H1 (cell line): ENCODE data around the gene IL19. TPM values are rescaled to one million over a fixed set of nuclear protein-coding genes. Genes with fewer than 3 reads are reported as not detected.
A peak's percentile ranks its signal among the peaks of the same experiment; 100 is the strongest.

ENCODE experiments used
- CTCF ChIA-PET: fragments of 300-600 bp; sonication (Branson Sonifier 250); formaldehyde crosslinking; loops from one replicate; lab custom pipeline; 2021; ENCODE audit not compliant: partially characterized antibody; lab: Charles Lee
- POLR2A ChIA-PET: fragments of 300-600 bp; sonication (Branson Sonifier 250); formaldehyde crosslinking; loops from one replicate; lab custom pipeline; 2021; ENCODE audit warnings: inconsistent platforms; ENCODE audit not compliant: partially characterized antibody; lab: Charles Lee
- DNase-seq, 2 experiments: peaks; one replicate each; pipeline versions ENCODE4 v3.0.0 to v3.0.0-alpha.2; 2010 to 2022; ENCODE audit warnings: low spot score in 2 of 2, low read depth in 1 of 2, mixed read lengths in 1 of 2
- FAIRE-seq: peaks from 2 replicates; lab custom pipeline; 2011; peaks lifted over from hg19 to GRCh38; lab: Jason Lieb, UNC
- H2AFZ ChIP-seq: 2 replicates; pipeline ENCODE4 v1.8.1; 2012; ENCODE audit warnings: low read length, inconsistent platforms
- H2AK5ac ChIP-seq: 2 replicates; pipeline ENCODE4 v1.6.1; 2013; ENCODE audit warnings: low read depth, low read length
- H2BK120ac ChIP-seq: replicated peaks from 2 replicates; pipeline ENCODE3; 2013; ENCODE audit warnings: low read depth, low read length, inconsistent platforms
- H2BK12ac ChIP-seq: 2 replicates; pipeline ENCODE4 v1.6.1; 2013; ENCODE audit warnings: low read depth, low read length
- H2BK15ac ChIP-seq: 2 replicates; pipeline ENCODE4 v1.6.1; 2013; ENCODE audit warnings: low read length
- H2BK20ac ChIP-seq: 2 replicates; pipeline ENCODE4 v1.6.1; 2013; ENCODE audit warnings: low read length
- H2BK5ac ChIP-seq: 2 replicates; pipeline ENCODE4 v1.6.1; 2013; ENCODE audit warnings: low read depth, low read length
- H3K14ac ChIP-seq: 2 replicates; pipeline ENCODE4 v1.6.1; 2013; ENCODE audit warnings: inconsistent platforms; ENCODE audit not compliant: insufficient read length
- H3K18ac ChIP-seq: 2 replicates; pipeline ENCODE4 v1.6.1; 2013; ENCODE audit warnings: low read length; ENCODE audit errors: extremely low read depth
- H3K23ac ChIP-seq: 2 replicates; pipeline ENCODE4 v1.6.1; 2013; ENCODE audit warnings: inconsistent platforms; ENCODE audit not compliant: insufficient read length
- H3K23me2 ChIP-seq: 2 replicates; pipeline ENCODE4 v1.6.1; 2013; ENCODE audit warnings: low read depth, low read length
- H3K27ac ChIP-seq: 2 replicates; pipeline ENCODE4 v1.6.1; 2011; ENCODE audit warnings: low read depth, low read length, inconsistent platforms
- H3K27me3 ChIP-seq, 4 experiments: replicated peaks in 1 of 4; 1 replicate in 1 of 4; 2 replicates in 3 of 4; pipeline versions ENCODE4 v1.6.1 to v1.8.1; 2011 to 2013; ENCODE audit warnings: low read length in 3 of 4, mild to moderate bottlenecking in 3 of 4, inconsistent platforms in 2 of 4, mixed read lengths in 2 of 4, moderate library complexity in 1 of 4; ENCODE audit not compliant: control insufficient read depth in 3 of 4, insufficient read depth in 3 of 4; ENCODE audit errors: extremely low read depth in 1 of 4
- H3K36me3 ChIP-seq, 4 experiments: 2 replicates each; pipeline versions ENCODE4 v1.6.1 to v1.8.1; 2011 to 2013; ENCODE audit warnings: mild to moderate bottlenecking in 4 of 4, low read length in 3 of 4, moderate library complexity in 2 of 4, control low read depth in 1 of 4, inconsistent platforms in 1 of 4; ENCODE audit not compliant: insufficient read depth in 4 of 4, control insufficient read depth in 2 of 4
- H3K4ac ChIP-seq: replicated peaks from 2 replicates; pipeline ENCODE3; 2013; ENCODE audit warnings: low read length, low read depth, mixed read lengths, inconsistent platforms; ENCODE audit not compliant: insufficient read length
- H3K4me1 ChIP-seq, 4 experiments: replicated peaks in 1 of 4; 1 replicate in 1 of 4; 2 replicates in 3 of 4; pipeline versions ENCODE4 v1.6.1 to v1.8.1; 2011 to 2013; ENCODE audit warnings: low read length in 3 of 4, inconsistent platforms in 2 of 4, mixed read lengths in 1 of 4; ENCODE audit not compliant: insufficient read depth in 4 of 4, control insufficient read depth in 3 of 4
- H3K4me2 ChIP-seq, 2 experiments: 2 replicates each; pipeline versions ENCODE4 v1.6.1 to v1.8.1; 2011 to 2013; ENCODE audit warnings: low read depth in 2 of 2, low read length in 2 of 2, control low read depth in 1 of 2, inconsistent platforms in 1 of 2, mild to moderate bottlenecking in 1 of 2; ENCODE audit not compliant: insufficient read depth in 1 of 2
- H3K4me3 ChIP-seq, 4 experiments: fragments of 200-600, 300-600 bp in 1 of 4; sonication (generic), shearing (Covaris generic), sonication (Bioruptor Twin) in 1 of 4; 2 replicates each; pipeline versions ENCODE4 v1.5.1 to v1.8.1; 2011 to 2016; ENCODE audit warnings: low read length in 4 of 4, low read depth in 3 of 4, control low read depth in 2 of 4, inconsistent platforms in 2 of 4, mild to moderate bottlenecking in 2 of 4, mixed read lengths in 1 of 4, moderate library complexity in 1 of 4; ENCODE audit not compliant: insufficient read depth in 2 of 4; ENCODE audit errors: extremely low read depth in 1 of 4
- H3K56ac ChIP-seq: replicated peaks from 2 replicates; pipeline ENCODE3; 2013; ENCODE audit warnings: low read depth, mild to moderate bottlenecking, mixed read lengths, low read length, inconsistent platforms; ENCODE audit not compliant: insufficient read length
- H3K79me1 ChIP-seq: 2 replicates; pipeline ENCODE4 v1.6.1; 2013; ENCODE audit warnings: low read depth, low read length, control low read depth
- H3K79me2 ChIP-seq, 2 experiments: 2 replicates each; pipeline versions ENCODE4 v1.6.1 to v1.8.1; 2012 to 2013; ENCODE audit warnings: low read length in 2 of 2, mild to moderate bottlenecking in 2 of 2, inconsistent platforms in 1 of 2; ENCODE audit not compliant: insufficient read depth in 2 of 2, control insufficient read depth in 1 of 2
- H3K9ac ChIP-seq, 4 experiments: replicated peaks in 1 of 4; 1 replicate in 1 of 4; 2 replicates in 3 of 4; pipeline versions ENCODE4 v1.6.1 to v1.8.1; 2011 to 2013; ENCODE audit warnings: low read depth in 3 of 4, low read length in 3 of 4, control low read depth in 2 of 4, mild to moderate bottlenecking in 2 of 4, moderate library complexity in 2 of 4, inconsistent platforms in 1 of 4; ENCODE audit errors: extremely low read depth in 1 of 4
- H3K9me3 ChIP-seq, 2 experiments: 2 replicates each; pipeline versions ENCODE4 v1.6.1 to v1.8.1; 2012 to 2013; ENCODE audit warnings: mild to moderate bottlenecking in 2 of 2, moderate library complexity in 2 of 2, control low read depth in 1 of 2, inconsistent platforms in 1 of 2, low read depth in 1 of 2, low read length in 1 of 2, mixed read lengths in 1 of 2; ENCODE audit not compliant: insufficient read depth in 2 of 2
- H4K20me1 ChIP-seq, 2 experiments: replicated peaks in 1 of 2; 2 replicates each; pipeline versions ENCODE3 to v1.8.1; 2011 to 2013; ENCODE audit warnings: inconsistent platforms in 2 of 2, low read length in 2 of 2, mild to moderate bottlenecking in 1 of 2; ENCODE audit not compliant: insufficient read depth in 2 of 2, control insufficient read depth in 1 of 2
- H4K5ac ChIP-seq: 2 replicates; pipeline ENCODE4 v1.6.1; 2013; ENCODE audit warnings: low read length, low read depth, mixed read lengths, inconsistent platforms; ENCODE audit not compliant: insufficient read length
- H4K8ac ChIP-seq: 2 replicates; pipeline ENCODE4 v1.8.0; 2013; ENCODE audit warnings: mild to moderate bottlenecking, moderate library complexity, low read length, inconsistent platforms; ENCODE audit not compliant: insufficient read depth; ENCODE audit errors: extremely low read depth
- H4K91ac ChIP-seq: replicated peaks from 2 replicates; pipeline ENCODE3; 2013; ENCODE audit warnings: low read length, mixed read lengths, inconsistent platforms; ENCODE audit not compliant: insufficient read length
- BACH1 ChIP-seq: IDR thresholded peaks from 2 replicates; pipeline ENCODE4 v1.6.1; 2012; ENCODE audit warnings: low read length, improper control_type of control experiment
- BRCA1 ChIP-seq: IDR thresholded peaks from 2 replicates; pipeline ENCODE4 v1.6.1; 2012; ENCODE audit warnings: low read depth, low read length, improper control_type of control experiment
- CBX8 ChIP-seq: fragments of 300-800, 300-1000 bp; sonication (generic); IDR thresholded peaks from 2 replicates; pipeline ENCODE4 v1.7.1; 2016; ENCODE audit warnings: low read depth, low read length, borderline replicate concordance
- KDM4A ChIP-seq: IDR thresholded peaks from one replicate; pipeline ENCODE4 v1.7.1; 2012; ENCODE audit warnings: low read depth, mild to moderate bottlenecking, moderate library complexity, low read length, inconsistent platforms; ENCODE audit not compliant: severe bottlenecking
- NRF1 ChIP-seq: IDR thresholded peaks from 2 replicates; pipeline ENCODE4 v1.6.1; 2011; ENCODE audit warnings: mild to moderate bottlenecking, low read depth, low read length, improper control_type of control experiment
- RAD21 ChIP-seq, 2 experiments: IDR thresholded peaks in 1 of 2; conservative IDR thresholded peaks in 1 of 2; 2 replicates each; pipeline ENCODE4 v1.6.1; 2011; ENCODE audit warnings: low read depth in 2 of 2, low read length in 2 of 2, improper control_type of control experiment in 1 of 2, inconsistent platforms in 1 of 2, mild to moderate bottlenecking in 1 of 2, moderate library complexity in 1 of 2
- RNF2 ChIP-seq: fragments of 200-900, 300-1000 bp; sonication (generic); IDR thresholded peaks from 2 replicates; pipeline ENCODE4 v1.7.1; 2016; ENCODE audit warnings: borderline replicate concordance, low read depth, mild to moderate bottlenecking, antibody characterized with exemption, low read length; ENCODE audit not compliant: poor library complexity, severe bottlenecking; ENCODE audit errors: missing control alignments
- SIN3A ChIP-seq, 2 experiments: IDR thresholded peaks in 1 of 2; conservative IDR thresholded peaks in 1 of 2; 2 replicates each; pipeline ENCODE4 v1.6.1; 2011 to 2012; ENCODE audit warnings: low read length in 2 of 2, improper control_type of control experiment in 1 of 2, low read depth in 1 of 2, mild to moderate bottlenecking in 1 of 2
- TAF1 ChIP-seq: IDR thresholded peaks from 2 replicates; pipeline ENCODE4 v1.6.1; 2011; ENCODE audit warnings: mild to moderate bottlenecking, low read depth, low read length
- WGBS, 2 experiments: shearing (Covaris generic) in 1 of 2; methylation state at CpG; one replicate each; pipeline versions ENCODE4 v1.1.6 to v1.1.7; 2013 to 2015; ENCODE audit warnings: low lambda C conversion rate in 2 of 2, mixed read lengths in 2 of 2, inconsistent platforms in 1 of 2, low coverage in 1 of 2, missing lambda C conversion rate in 1 of 2; ENCODE audit not compliant: insufficient replicate concordance in 2 of 2, insufficient coverage in 1 of 2, insufficient read length in 1 of 2; ENCODE audit errors: extremely low coverage in 1 of 2, missing lambda C conversion rate in 1 of 2; 5-methylcytosine and 5-hydroxymethylcytosine counted together
- polyA plus RNA-seq, 7 experiments: library from polyadenylated mRNA; depleted of rRNA in 3 of 7; stranded (reverse) in 5 of 7; unstranded in 2 of 7; fragments of >200 nt in 5 of 7; fragments of 200-250 nt in 2 of 7; gene quantifications; 1 replicate in 5 of 7; 2 replicates in 1 of 7; 4 replicates in 1 of 7; pipeline versions ENCODE4 v1.2.1 to v1.2.3, GENCODE V29; 2011 to 2013; ENCODE audit warnings: missing spikeins in 2 of 7, mixed read lengths in 2 of 7
- total RNA-seq: library from RNA; stranded (reverse); fragmentation: NEBNext Ultra II Directional; extraction: Animal tissue kit (Norgen Biotek cat#: 25700); gene quantifications from 2 replicates; pipeline ENCODE4 v1.2.1, GENCODE V29; 2021

The IL19 gene
- total and polyA plus RNA-seq, 2 of the 8 experiments (the other 6 are each of a cell fraction or from before 2014, with no cell fraction given), result not detected

DNA sequence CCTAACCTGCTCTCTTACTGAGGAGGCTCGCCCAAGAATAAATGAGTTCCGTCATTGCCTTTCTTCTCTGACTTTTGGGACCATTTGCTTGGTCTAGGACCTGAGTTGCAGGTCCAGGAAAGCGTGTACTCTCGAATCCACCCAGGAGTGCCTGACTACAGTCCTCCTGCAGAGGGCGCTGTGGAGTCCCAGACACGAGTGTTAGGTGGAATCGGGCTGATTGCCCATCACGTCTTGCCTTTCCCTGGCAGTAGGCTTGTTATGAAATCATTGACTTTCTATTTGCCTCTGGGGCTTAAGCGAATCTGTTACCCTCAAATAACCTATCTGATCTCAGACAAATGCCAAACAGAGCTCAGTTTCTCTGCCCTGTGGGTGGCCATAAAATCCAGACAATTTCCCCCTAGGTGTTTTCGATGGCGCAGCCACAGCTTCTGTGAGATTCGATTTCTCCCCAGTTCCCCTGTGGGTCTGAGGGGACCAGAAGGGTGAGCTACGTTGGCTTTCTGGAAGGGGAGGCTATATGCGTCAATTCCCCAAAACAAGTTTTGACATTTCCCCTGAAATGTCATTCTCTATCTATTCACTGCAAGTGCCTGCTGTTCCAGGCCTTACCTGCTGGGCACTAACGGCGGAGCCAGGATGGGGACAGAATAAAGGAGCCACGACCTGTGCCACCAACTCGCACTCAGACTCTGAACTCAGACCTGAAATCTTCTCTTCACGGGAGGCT is 94.5 kb downstream of the IL19 start, which contains the start of gene IL20:
TSS of gene IL20 (plus strand) at position 685 of the 733 bp plus-strand sequence. CDS start 230 bp downstream, outside the sequence.
- no peaks in the 10 kb centered on the region for H3K36me3 ChIP-seq
- TF ChIP-seq NRF1 (no peak), BACH1 (peak; percentile 52), KDM4A (no peak), SIN3A (conservative IDR thresholded peaks at IDR 0.05 in 1 of 2, IDR thresholded peaks at IDR 0.05 in 1 of 2; ENCODE audit: low read depth in 1 of 2, low read length in 2 of 2) (peak in 1 of 2 experiments; percentile 40; a peak in 1 of 4 replicates), BRCA1 (no peak), CBX8 (no peak), TAF1 (0 out of 2 replicates have a peak, but pooled peaks have one; percentile 12), RNF2 (no peak), RAD21 (IDR thresholded peaks at IDR 0.05 in 1 of 2, conservative IDR thresholded peaks at IDR 0.05 in 1 of 2; ENCODE audit: low read depth in 2 of 2, low read length in 2 of 2) (peak; percentile 61 to 74)

More for the DNA sequence above, 94.5 kb downstream of the IL19 start, which contains the start of gene IL20:
- Histone ChIP-seq H2BK20ac (no peak within 1 kb of the TSS), H3K23ac (no peak within 1 kb of the TSS), H2AFZ (no peak within 1 kb of the TSS), H2AK5ac (no peak within 1 kb of the TSS), H3K56ac (no peak within 1 kb of the TSS), H4K8ac (no peak within 1 kb of the TSS; the same call in 1 of the 2 replicates), H2BK15ac (no peak within 1 kb of the TSS), H3K4me2 (no peak within 1 kb of the TSS), H2BK120ac (no peak within 1 kb of the TSS), H2BK12ac (no peak within 1 kb of the TSS), H3K27me3 (peaks cover 0 to 2% (median 0%) of the 10 kb centered on the region in 4 experiments; a peak in 1 of 7 replicates), H3K79me1 (no peaks in the 10 kb centered on the region), H3K79me2 (no peaks in the 10 kb centered on the region), H3K27ac (no peak within 1 kb of the TSS), H3K4ac (no peak within 1 kb of the TSS), H4K91ac (no peak within 1 kb of the TSS), H3K4me1 (no peaks in the 10 kb centered on the region), H4K5ac (no peak within 1 kb of the TSS), H3K4me3 (no peak within 1 kb of the TSS), H3K23me2 (no peaks in the 10 kb centered on the region), H3K9me3 (no peaks in the 10 kb centered on the region), H3K9ac (no peak within 1 kb of the TSS), H3K18ac (no peak within 1 kb of the TSS), H2BK5ac (no peak within 1 kb of the TSS), H4K20me1 (no peaks in the 10 kb centered on the region), H3K14ac (no peak within 1 kb of the TSS)
- ChIA-PET CTCF (interaction anchor here (0.7 to 5.7 kb wide), 52 partner anchors 8 to 846 kb away, joined by 3 to 49 read pairs (median 4); partner anchors contain the start of gene IL24), POLR2A (no interaction called here)
- WGBS, 2 experiments, result 54% methylated on average over 19 of the region's 19 CpGs; no CpG with 5 or more reads in 1 of the 2 experiments
- peak; percentile 43 to 96 for DNase-seq
- FAIRE-seq, result peak; percentile 82
